ENCODE results near the gene EBF3. TPM values are rescaled to one million over a fixed set of nuclear protein-coding genes. Genes with fewer than 3 reads are reported as not detected.
A peak's percentile ranks its signal among the peaks of the same experiment; 100 is the strongest.

Gene EBF3
- total RNA-seq, 4 donors from 2014 or later, result 1.4 to 4.2 (median 2.4) TPM

DNA sequence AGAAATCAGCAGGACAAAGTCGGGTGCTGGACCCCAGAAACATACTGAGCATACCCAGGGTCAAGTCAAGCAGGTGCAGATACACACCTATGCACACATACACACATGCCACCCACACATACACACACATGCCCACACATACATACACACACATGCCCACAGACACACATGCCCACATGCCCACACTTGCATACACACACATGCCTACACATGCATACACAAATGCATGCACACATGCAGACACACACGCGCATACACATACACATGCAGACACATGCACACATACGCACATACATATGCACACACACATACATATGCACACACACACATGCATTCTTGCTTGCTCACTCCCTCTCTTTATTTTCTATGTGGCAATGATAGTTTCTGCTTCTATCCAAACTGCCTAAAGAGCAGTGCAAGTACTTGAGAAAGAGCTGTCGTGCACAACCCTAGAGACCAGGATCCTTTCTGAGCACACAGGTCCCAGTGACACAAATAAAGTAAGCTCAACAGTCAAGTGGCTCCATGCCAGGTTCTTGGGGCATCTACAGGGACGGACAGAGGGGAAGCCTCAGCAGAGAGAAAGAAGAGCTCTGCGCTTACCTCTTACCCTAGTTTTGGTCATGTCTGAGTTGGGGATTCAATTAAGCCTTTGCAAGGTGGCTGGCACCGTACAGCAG lies 83.7 kb downstream of the EBF3 start:
- H3K4me3 ChIP-seq, result no peak overlapping the region
- no peaks in the 10 kb centered on the region for H3K36me3 ChIP-seq
- no peaks in the 10 kb centered on the region for H3K4me1 ChIP-seq
- no peaks in the 10 kb centered on the region for H3K27me3 ChIP-seq
- DNase-seq (ENCODE audit: low spot score in 2 of 2), result no peak
- H3K27ac ChIP-seq, result no peak overlapping the region
- 82% methylated on average over 8 of the region's 8 CpGs for WGBS
- H3K9me3 ChIP-seq, result no peaks in the 10 kb centered on the region
- TF ChIP-seq POLR2A (IDR thresholded peaks at IDR 0.05), result no peak
- TF ChIP-seq, protein P1, sequence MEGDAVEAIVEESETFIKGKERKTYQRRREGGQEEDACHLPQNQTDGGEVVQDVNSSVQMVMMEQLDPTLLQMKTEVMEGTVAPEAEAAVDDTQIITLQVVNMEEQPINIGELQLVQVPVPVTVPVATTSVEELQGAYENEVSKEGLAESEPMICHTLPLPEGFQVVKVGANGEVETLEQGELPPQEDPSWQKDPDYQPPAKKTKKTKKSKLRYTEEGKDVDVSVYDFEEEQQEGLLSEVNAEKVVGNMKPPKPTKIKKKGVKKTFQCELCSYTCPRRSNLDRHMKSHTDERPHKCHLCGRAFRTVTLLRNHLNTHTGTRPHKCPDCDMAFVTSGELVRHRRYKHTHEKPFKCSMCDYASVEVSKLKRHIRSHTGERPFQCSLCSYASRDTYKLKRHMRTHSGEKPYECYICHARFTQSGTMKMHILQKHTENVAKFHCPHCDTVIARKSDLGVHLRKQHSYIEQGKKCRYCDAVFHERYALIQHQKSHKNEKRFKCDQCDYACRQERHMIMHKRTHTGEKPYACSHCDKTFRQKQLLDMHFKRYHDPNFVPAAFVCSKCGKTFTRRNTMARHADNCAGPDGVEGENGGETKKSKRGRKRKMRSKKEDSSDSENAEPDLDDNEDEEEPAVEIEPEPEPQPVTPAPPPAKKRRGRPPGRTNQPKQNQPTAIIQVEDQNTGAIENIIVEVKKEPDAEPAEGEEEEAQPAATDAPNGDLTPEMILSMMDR (IDR thresholded peaks at IDR 0.05), result no peak

DNA sequence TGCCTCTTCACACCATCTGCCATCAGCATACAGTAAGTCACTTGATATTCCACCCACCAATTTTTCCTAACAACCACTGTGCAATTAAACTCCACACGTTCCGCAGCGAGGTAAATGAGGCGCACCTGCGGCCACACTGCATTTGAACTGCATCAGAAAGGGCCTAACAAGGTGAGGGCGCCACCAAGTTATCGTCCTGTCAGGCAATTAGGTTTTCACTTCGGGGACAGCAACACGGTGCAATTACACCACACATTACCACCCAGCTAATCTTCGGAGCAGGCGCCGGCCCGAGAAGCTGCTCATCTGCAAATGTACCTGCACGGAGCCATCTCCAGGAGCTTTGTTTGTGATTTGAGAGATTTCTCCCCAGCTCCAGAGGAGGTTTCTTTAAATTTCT lies 84.4 kb downstream of the EBF3 start:
- Histone ChIP-seq H3K27me3 (no peaks in the 10 kb centered on the region), H3K4me3 (no peak overlapping the region), H3K36me3 (no peaks in the 10 kb centered on the region), H3K27ac (no peak overlapping the region), H3K4me1 (no peaks in the 10 kb centered on the region), H3K9me3 (no peaks in the 10 kb centered on the region)
- no peak for DNase-seq (ENCODE audit: low spot score in 2 of 2)
- 90% methylated on average over 8 of the region's 14 CpGs for WGBS
- TF ChIP-seq POLR2A (IDR thresholded peaks at IDR 0.05) (no peak), EP300 (IDR thresholded peaks at IDR 0.05) (no peak), POLR2AphosphoS5 (IDR thresholded peaks at IDR 0.05) (no peak)
- TF ChIP-seq, protein P1 (IDR thresholded peaks at IDR 0.05), result no peak

DNA sequence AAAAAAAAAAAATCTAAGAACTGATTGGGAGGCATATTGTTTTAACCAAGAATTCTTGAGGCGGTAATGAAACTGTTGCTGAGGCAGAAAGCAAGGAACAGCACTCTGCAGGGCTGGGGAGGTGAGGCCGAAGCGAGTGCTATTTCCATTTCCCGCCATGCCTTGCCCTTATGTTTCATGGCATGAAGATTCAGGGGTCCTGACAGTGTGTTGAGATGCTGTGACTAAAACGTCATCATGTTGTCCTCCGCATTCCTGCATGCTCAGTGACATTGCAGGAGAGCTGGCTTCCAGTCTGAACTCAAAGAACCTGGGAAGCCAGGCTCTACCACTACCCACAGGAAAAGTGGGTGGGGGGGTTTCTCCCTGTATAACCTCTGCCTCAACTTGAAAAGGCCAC lies 85.2 kb downstream of the EBF3 start:
- DNase-seq (ENCODE audit: low spot score in 2 of 2), result no peak
- Histone ChIP-seq H3K27me3 (no peaks in the 10 kb centered on the region), H3K4me3 (no peak overlapping the region), H3K36me3 (no peaks in the 10 kb centered on the region), H3K9me3 (no peaks in the 10 kb centered on the region), H3K27ac (no peak overlapping the region), H3K4me1 (no peaks in the 10 kb centered on the region)
- no peak for TF ChIP-seq POLR2A (IDR thresholded peaks at IDR 0.05)
- 88% methylated on average over 6 of the region's 6 CpGs for WGBS

DNA sequence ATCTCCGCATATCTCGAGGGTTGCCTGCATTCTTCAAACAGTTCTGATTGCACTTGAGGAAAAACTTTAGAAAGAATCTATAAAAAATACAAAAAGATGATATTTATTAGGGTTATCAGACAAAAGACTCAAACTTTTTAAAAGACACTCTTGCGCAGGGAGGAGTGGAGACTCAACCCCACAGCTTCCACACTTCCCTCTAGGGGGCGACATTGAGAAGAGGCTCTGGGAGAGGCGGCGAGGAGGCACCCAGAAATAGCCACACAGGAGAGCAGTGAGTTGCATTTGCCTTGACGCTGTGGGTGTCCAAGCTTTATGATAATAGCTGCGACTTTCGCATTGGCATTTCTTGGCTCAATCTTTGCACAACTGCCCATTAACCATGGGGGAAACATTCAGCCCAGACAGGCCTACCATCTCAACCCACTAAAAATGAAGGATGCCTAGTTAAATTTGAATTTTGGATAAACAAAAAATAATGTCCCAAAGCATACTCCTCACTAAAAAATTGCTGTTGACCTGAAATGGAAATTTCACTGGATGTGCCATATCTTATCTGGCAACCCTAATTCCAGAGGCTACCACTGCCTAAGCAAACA lies 86.2 kb downstream of the EBF3 start:
- TF ChIP-seq POLR2AphosphoS5 (IDR thresholded peaks at IDR 0.05), result no peak
- TF ChIP-seq, protein P1 (IDR thresholded peaks at IDR 0.05), result peak in 1 of 2 donors; percentile 26
- no peaks in the 10 kb centered on the region for H3K4me1 ChIP-seq
- H3K4me3 ChIP-seq, result no peak overlapping the region
- no peak for DNase-seq (ENCODE audit: low spot score in 2 of 2)
- WGBS, result 75% methylated on average over 9 of the region's 9 CpGs
- peaks cover 4% of the 10 kb centered on the region for H3K36me3 ChIP-seq
- H3K27ac ChIP-seq, result no peak overlapping the region
- H3K9me3 ChIP-seq, result no peaks in the 10 kb centered on the region
- H3K27me3 ChIP-seq, result no peaks in the 10 kb centered on the region

DNA sequence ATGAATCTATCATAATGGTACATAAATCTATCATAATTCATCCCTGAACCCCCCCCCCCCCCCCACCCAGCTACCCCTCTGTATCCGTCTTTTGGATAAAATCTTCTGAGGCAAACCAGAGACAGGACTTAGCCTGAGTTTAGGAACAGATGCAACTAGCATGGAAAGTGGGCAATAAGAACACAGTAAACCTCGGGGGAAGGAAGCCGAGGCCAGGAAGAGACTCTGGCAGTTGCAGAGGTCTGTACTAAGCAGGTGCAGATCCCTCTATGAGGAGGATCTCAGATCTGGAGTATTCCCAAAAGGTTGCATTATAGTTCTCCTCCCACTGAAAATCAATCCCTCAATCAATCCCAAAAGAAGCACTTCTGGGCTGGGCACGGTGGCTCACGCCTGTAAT lies 87.2 kb downstream of the EBF3 start:
- WGBS, result 70% methylated on average over 5 of the region's 5 CpGs
- Histone ChIP-seq H3K27me3 (no peaks in the 10 kb centered on the region), H3K9me3 (no peaks in the 10 kb centered on the region), H3K4me3 (no peak overlapping the region), H3K27ac (no peak overlapping the region), H3K4me1 (no peaks in the 10 kb centered on the region), H3K36me3 (peaks cover 4% of the 10 kb centered on the region)
- no peak for DNase-seq (ENCODE audit: low spot score in 2 of 2)
- TF ChIP-seq EP300 (IDR thresholded peaks at IDR 0.05), result no peak
- TF ChIP-seq POLR2AphosphoS5 (IDR thresholded peaks at IDR 0.05), result no peak
- TF ChIP-seq, protein P1 (IDR thresholded peaks at IDR 0.05), result no peak
- TF ChIP-seq POLR2A (IDR thresholded peaks at IDR 0.05), result no peak

All from suprapubic skin (tissue), 4 donors.